Subcutaneous abdominal adipose tissue (tissue), 5 donors: Measurements from ENCODE around the gene CORO7.

Experiments used
- H3K27ac ChIP-seq: one replicate; pipeline ENCODE4 v1.7.0; 2013; ENCODE audit warnings: low read depth, mild to moderate bottlenecking, inconsistent platforms, low read length, moderate library complexity
- H3K27me3 ChIP-seq, 5 donors: one replicate each; pipeline ENCODE4 v1.7.0; 2013; ENCODE audit warnings: low read length in 5 of 5, inconsistent platforms in 1 of 5; ENCODE audit not compliant: control insufficient read depth in 5 of 5, insufficient read depth in 4 of 5
- H3K36me3 ChIP-seq, 5 donors: one replicate each; pipeline ENCODE4 v1.7.0; 2013; ENCODE audit warnings: low read length in 5 of 5; ENCODE audit not compliant: control insufficient read depth in 5 of 5, insufficient read depth in 5 of 5
- H3K4me1 ChIP-seq, 5 donors: one replicate each; pipeline ENCODE4 v1.7.0; 2013; ENCODE audit warnings: low read length in 5 of 5, mild to moderate bottlenecking in 3 of 5, moderate library complexity in 1 of 5; ENCODE audit not compliant: control insufficient read depth in 5 of 5, insufficient read depth in 5 of 5
- H3K4me3 ChIP-seq, 5 donors: one replicate each; pipeline ENCODE4 v1.7.0; 2013; ENCODE audit warnings: low read length in 5 of 5, low read depth in 1 of 5
- H3K9ac ChIP-seq, 5 donors: one replicate each; pipeline ENCODE4 v1.7.0; 2013; ENCODE audit warnings: low read length in 5 of 5, mild to moderate bottlenecking in 4 of 5, moderate library complexity in 3 of 5
- H3K9me3 ChIP-seq, 5 donors: one replicate each; pipeline ENCODE4 v1.7.0; 2013; ENCODE audit warnings: low read length in 5 of 5; ENCODE audit not compliant: control insufficient read depth in 5 of 5
- donor health status: healthy.
- donor health status: healthy.
- donor health status: healthy.
- donor health status: healthy.
- donor health status: healthy.

Gene CORO7

GRCh38 chr16:4322121-4323052, 94.0 kb downstream of the CORO7 start:
- no peak overlapping the region for H3K4me3 ChIP-seq
- no peaks in the 10 kb centered on the region for H3K9me3 ChIP-seq
- H3K27me3 ChIP-seq = peaks cover 0 to 4% (median 0%) of the 10 kb centered on the region in 5 donors
- H3K9ac ChIP-seq = no peak overlapping the region
- no peaks in the 10 kb centered on the region for H3K36me3 ChIP-seq
- peak overlapping the region; percentile 82 for H3K27ac ChIP-seq
- peaks cover 8 to 87% (median 83%) of the 10 kb centered on the region in 5 donors for H3K4me1 ChIP-seq

DNA sequence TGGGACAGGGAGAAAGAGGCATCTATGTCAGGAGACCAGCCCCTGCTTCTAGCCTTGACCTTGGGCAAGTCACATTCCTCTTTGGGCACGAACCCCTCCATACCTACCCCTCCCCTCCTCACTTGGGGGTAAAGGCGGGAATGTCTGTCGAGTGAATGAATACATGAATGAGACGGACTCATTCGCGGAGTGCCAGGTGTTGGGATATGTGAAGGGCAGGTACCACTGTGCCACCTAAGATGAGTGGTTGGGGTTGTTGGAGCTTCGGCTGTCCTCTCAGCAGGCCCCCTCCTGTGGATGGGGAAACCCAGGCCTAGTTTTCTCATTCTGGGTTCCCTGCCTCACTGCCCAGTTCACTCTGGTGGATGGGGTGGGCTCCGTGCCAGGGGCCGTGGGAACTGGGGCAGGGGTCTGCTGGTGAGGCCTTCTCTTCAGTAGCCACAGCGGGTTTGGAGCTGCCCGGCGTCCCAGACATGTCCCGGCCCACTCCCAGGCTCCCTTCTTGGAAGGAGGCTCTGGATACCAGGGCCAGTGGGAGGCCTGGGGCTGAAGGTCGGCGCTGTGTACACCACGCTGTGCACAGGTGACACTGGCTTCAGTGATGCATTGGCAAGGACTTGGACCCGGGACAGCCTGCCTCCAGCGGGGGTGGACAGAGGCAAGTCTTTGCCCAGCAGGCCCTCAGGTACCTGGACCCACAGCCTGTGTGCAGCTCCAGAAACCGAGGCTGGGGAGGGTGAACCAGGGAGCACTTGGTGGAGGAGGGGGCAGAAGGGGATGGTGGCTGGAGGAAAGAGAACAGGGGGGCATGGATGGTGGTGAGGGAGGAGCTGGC, 94.9 kb downstream of the CORO7 start:
- Histone ChIP-seq H3K4me3 (no peak overlapping the region), H3K36me3 (no peaks in the 10 kb centered on the region), H3K27ac (peak overlapping the region; percentile 82), H3K9ac (peak overlapping the region in 2 of 5 donors; percentile 59 to 68), H3K9me3 (no peaks in the 10 kb centered on the region), H3K27me3 (peaks cover 0 to 10% (median 0%) of the 10 kb centered on the region in 5 donors), H3K4me1 (peaks cover 8 to 91% (median 85%) of the 10 kb centered on the region in 5 donors)

DNA sequence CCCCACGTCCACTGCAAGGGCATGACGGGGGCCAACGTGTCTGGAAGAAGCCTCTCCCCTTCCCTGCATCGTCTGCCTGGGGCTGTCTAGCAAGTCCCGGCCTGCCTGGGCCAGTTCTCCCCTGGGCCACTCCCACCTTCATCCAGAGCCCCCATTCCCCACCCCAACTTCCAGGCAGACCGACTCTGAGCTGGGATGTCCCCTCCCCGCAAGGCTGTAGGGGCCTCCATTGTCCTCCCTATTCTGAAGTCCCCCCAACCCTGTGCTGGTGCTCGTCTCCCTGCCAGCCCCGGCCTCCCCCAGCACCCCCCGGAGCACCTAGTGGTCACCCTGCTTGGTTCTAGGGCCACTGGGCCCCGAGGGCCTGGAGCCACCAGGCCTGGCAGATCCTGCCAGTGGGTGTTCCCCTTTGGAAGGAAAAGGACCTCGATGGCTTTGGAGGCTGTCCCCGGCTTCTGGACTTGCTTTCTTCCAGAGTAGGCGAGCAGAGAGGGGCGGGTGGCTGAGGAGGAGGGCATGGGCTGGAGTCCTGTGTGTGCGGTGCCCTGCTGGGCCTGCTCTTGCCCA, 95.7 kb downstream of the CORO7 start:
- peaks cover 8 to 89% (median 81%) of the 10 kb centered on the region in 5 donors for H3K4me1 ChIP-seq
- H3K9ac ChIP-seq = peak overlapping the region in 4 of 5 donors; percentile 8 to 68 (median 40)
- H3K4me3 ChIP-seq = peak overlapping the region in 3 of 5 donors; percentile 6 to 37 (median 11)
- no peaks in the 10 kb centered on the region for H3K36me3 ChIP-seq
- peaks cover 0 to 11% (median 0%) of the 10 kb centered on the region in 5 donors for H3K27me3 ChIP-seq
- H3K27ac ChIP-seq = peak overlapping the region; percentile 82
- H3K9me3 ChIP-seq = no peaks in the 10 kb centered on the region

DNA sequence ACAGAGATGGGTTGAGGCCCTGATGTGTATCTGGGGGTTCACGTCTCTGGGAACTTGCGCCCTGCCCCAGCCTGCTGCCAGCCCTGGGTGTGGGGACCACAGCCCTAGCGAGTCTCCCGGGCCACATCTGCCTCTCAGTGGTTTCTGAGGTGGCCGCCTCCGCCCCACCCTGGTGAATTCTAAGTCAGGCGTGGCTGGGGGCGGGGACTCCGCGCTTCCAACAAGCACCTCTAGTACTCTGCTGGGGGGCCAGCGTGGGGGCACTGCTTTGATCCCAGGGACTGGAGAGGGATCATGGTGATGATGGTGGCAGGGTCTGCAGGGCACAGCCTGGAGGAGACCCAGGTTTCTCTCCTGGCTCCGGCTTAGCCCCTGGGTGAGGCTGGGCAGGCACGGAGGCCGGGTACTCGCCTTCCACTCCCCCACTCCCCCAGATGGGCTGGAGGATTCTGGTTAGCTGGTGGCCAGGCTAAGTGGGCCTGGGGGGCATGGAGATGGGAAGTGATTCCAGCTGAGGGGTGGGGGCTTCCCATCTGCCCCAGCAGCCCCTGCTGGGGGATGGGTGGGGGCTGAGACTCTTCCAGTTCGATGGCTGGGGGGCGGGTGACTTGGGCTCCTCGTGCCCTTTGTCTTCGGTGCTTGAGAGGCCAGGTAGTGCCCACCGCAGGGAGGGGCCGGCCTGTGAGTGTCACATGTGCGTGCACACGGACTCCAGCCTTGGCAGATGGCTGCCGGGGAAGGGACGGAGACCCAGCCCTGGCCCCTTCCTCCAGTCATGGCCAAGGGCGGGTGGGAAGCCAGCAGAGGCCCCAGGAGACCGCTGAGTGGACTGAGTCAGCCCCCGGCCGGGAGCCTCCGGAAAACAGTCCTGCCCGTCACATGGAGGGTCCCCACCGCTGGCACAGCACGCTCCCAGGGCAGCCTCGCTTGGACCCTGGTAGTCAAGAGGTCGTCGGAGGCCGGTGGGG, 96.7 kb downstream of the CORO7 start:
- Histone ChIP-seq H3K27me3 (peaks cover 0 to 11% (median 0%) of the 10 kb centered on the region in 5 donors), H3K27ac (peak overlapping the region; percentile 82), H3K4me1 (peaks cover 7 to 87% (median 78%) of the 10 kb centered on the region in 5 donors), H3K9me3 (no peaks in the 10 kb centered on the region), H3K36me3 (no peaks in the 10 kb centered on the region), H3K4me3 (peak overlapping the region in 3 of 5 donors; percentile 11 to 37 (median 29)), H3K9ac (peak overlapping the region in 3 of 5 donors; percentile 8 to 68 (median 21))

GRCh38 chr16:4318967-4319366, 97.4 kb downstream of the CORO7 start:
- H3K27me3 ChIP-seq = peaks cover 3 to 19% (median 6%) of the 10 kb centered on the region in 5 donors
- no peaks in the 10 kb centered on the region for H3K36me3 ChIP-seq
- no peak overlapping the region for H3K9ac ChIP-seq
- peaks cover 7 to 83% (median 74%) of the 10 kb centered on the region in 5 donors for H3K4me1 ChIP-seq
- peak overlapping the region; percentile 82 for H3K27ac ChIP-seq
- no peaks in the 10 kb centered on the region for H3K9me3 ChIP-seq
- H3K4me3 ChIP-seq = no peak overlapping the region

GRCh38 chr16:4318451-4318910, 97.9 kb downstream of the CORO7 start:
- Histone ChIP-seq H3K4me1 (peaks cover 5 to 83% (median 73%) of the 10 kb centered on the region in 5 donors), H3K27me3 (peaks cover 3 to 20% (median 6%) of the 10 kb centered on the region in 5 donors), H3K27ac (peak overlapping the region; percentile 82), H3K4me3 (peak overlapping the region in 1 of 5 donors; percentile 2), H3K9me3 (no peaks in the 10 kb centered on the region), H3K9ac (peak overlapping the region in 3 of 5 donors; percentile 7 to 47 (median 16)), H3K36me3 (no peaks in the 10 kb centered on the region)

GRCh38 chr16:4317532-4318450, 98.6 kb downstream of the CORO7 start:
- Histone ChIP-seq H3K27me3 (peaks cover 3 to 20% (median 6%) of the 10 kb centered on the region in 5 donors), H3K27ac (peak overlapping the region; percentile 82), H3K36me3 (no peaks in the 10 kb centered on the region), H3K4me1 (peaks cover 5 to 76% (median 68%) of the 10 kb centered on the region in 5 donors), H3K9me3 (no peaks in the 10 kb centered on the region), H3K9ac (peak overlapping the region in 4 of 5 donors; percentile 16 to 66 (median 64)), H3K4me3 (peak overlapping the region in 3 of 5 donors; percentile 62 to 71 (median 65))

GRCh38 chr16:4316864-4317531, 99.4 kb downstream of the CORO7 start:
- H3K9ac ChIP-seq = peak overlapping the region in 4 of 5 donors; percentile 63 to 66 (median 66)
- H3K9me3 ChIP-seq = no peaks in the 10 kb centered on the region
- H3K27ac ChIP-seq = peak overlapping the region; percentile 82
- H3K4me3 ChIP-seq = peak overlapping the region in 4 of 5 donors; percentile 62 to 71 (median 66)
- H3K27me3 ChIP-seq = peaks cover 3 to 20% (median 6%) of the 10 kb centered on the region in 5 donors
- peaks cover 5 to 72% (median 63%) of the 10 kb centered on the region in 5 donors for H3K4me1 ChIP-seq
- no peaks in the 10 kb centered on the region for H3K36me3 ChIP-seq
